GM21360 (cell line): ENCODE data around the gene DNAJC5.
"Not testable (repeated sequence)": the region's sequence is repeated elsewhere in the genome, so short reads cannot be mapped to it uniquely, and the experiment has no call there.

Experiments
- ATAC-seq: cut with Tn5 transposase; IDR thresholded peaks from one replicate; pipeline ENCODE4 v1.9.1; 2021; ENCODE audit warnings: mild to moderate bottlenecking, moderate library complexity; ENCODE audit not compliant: unreplicated experiment

Gene DNAJC5

GRCh38 chr20:63900413-63900812 is 5.5 kb downstream of the DNAJC5 start:
- no peak for ATAC-seq

- ATAC-seq: no peak
These were observed 9.1 kb downstream of the DNAJC5 start for GRCh38 chr20:63903796-63904561.

GRCh38 chr20:63908008-63908682 is 13.2 kb downstream of the DNAJC5 start:
- no peak for ATAC-seq

GRCh38 chr20:63911176-63911575 is 16.2 kb downstream of the DNAJC5 start:
- no peak for ATAC-seq

- ATAC-seq: no peak
These were observed 18.8 kb downstream of the DNAJC5 start for GRCh38 chr20:63913768-63914167.

- ATAC-seq: no peak
These were observed 20.5 kb downstream of the DNAJC5 start for GRCh38 chr20:63915471-63915870.

GRCh38 chr20:63916371-63916939 is 21.5 kb downstream of the DNAJC5 start:
- ATAC-seq: not testable (repeated sequence)

GRCh38 chr20:63917811-63918210 is 22.9 kb downstream of the DNAJC5 start:
- ATAC-seq: no peak

- no peak for ATAC-seq
These were observed 24.2 kb downstream of the DNAJC5 start for GRCh38 chr20:63919130-63919529.

- no peak for ATAC-seq
These were observed 25.3 kb downstream of the DNAJC5 start for GRCh38 chr20:63920226-63920625.

- no peak for ATAC-seq
These were observed 28.7 kb downstream of the DNAJC5 start for GRCh38 chr20:63923651-63924050.

- no peak for ATAC-seq
These were observed 29.3 kb downstream of the DNAJC5 start for GRCh38 chr20:63924241-63924640.

- no peak for ATAC-seq
These were observed 31.4 kb downstream of the DNAJC5 start for GRCh38 chr20:63926298-63926697.

GRCh38 chr20:63929071-63929470 is 34.1 kb downstream of the DNAJC5 start:
- no peak for ATAC-seq

GRCh38 chr20:63929473-63929883 is 34.6 kb downstream of the DNAJC5 start:
- ATAC-seq: not testable (repeated sequence)

- ATAC-seq: no peak
These were observed 36.1 kb downstream of the DNAJC5 start for GRCh38 chr20:63930971-63931553.

GRCh38 chr20:63931735-63932134 is 36.8 kb downstream of the DNAJC5 start:
- ATAC-seq: no peak

GRCh38 chr20:63932606-63933160 is 37.8 kb downstream of the DNAJC5 start:
- ATAC-seq: no peak

GRCh38 chr20:63933646-63934045 is 38.7 kb downstream of the DNAJC5 start:
- no peak for ATAC-seq

GRCh38 chr20:63934271-63935068 is 39.5 kb downstream of the DNAJC5 start:
- no peak for ATAC-seq

- no peak for ATAC-seq
These were observed 40.5 kb downstream of the DNAJC5 start for GRCh38 chr20:63935447-63935846.
